Body of pancreas (tissue), 4 donors: Measurements from ENCODE around the gene FAM111B.
"Not testable (repeated sequence)": the region's sequence is repeated elsewhere in the genome, so short reads cannot be mapped to it uniquely, and the experiment has no call there.

Source experiments
- CTCF ChIP-seq, 7 experiments: fragments of 450-650 bp in 4 of 7; fragments of 200-600 bp in 3 of 7; sonication (generic) in 3 of 7; IDR thresholded peaks; one replicate each; pipeline ENCODE4 v1.5.1; 2016 to 2019; ENCODE audit warnings: antibody characterized with exemption in 7 of 7
- POLR2A ChIP-seq, 3 donors: fragments of 450-650 bp; IDR thresholded peaks; one replicate each; pipeline ENCODE4 v1.6.1; 2016; ENCODE audit warnings: antibody characterized with exemption in 3 of 3, mild to moderate bottlenecking in 2 of 3

- not testable (repeated sequence) for TF ChIP-seq CTCF, POLR2A (IDR thresholded peaks at IDR 0.05)
These were observed 13.5 kb upstream of the FAM111B start for GRCh38 chr11:59093576-59093975.
